Activated CD8-positive, alpha-beta T cell treated with anti-CD3 and anti-CD28 coated beads for 36 hours (primary cell): ENCODE data around the gene FZD10. TPM values are rescaled to one million over a fixed set of nuclear protein-coding genes. Genes with fewer than 3 reads are reported as not detected.

ENCODE experiments used
- ATAC-seq: fragments of 200-7000 bp; cut with Tn5 transposase; one replicate; pipeline ENCODE4 v1.10.0; 2021; ENCODE audit warnings: mild to moderate bottlenecking, moderate library complexity
- CTCF ChIA-PET: fragments of 350-600 bp; sonication (Branson Sonifier 250); formaldehyde crosslinking; loops from one replicate; lab custom pipeline; 2021; ENCODE audit warnings: antibody characterized with exemption; lab: Charles Lee
- POLR2A ChIA-PET: fragments of 350-600 bp; sonication (Branson Sonifier 250); formaldehyde crosslinking; loops from one replicate; lab custom pipeline; 2021; ENCODE audit warnings: antibody characterized with exemption; lab: Charles Lee
- DNase-seq: peaks from one replicate; pipeline ENCODE4 v3.0.0-alpha.2; 2020
- H3K27ac Mint-ChIP-seq: one replicate; pipeline ENCODE4 v1.8.0; 2021; ENCODE audit warnings: mild to moderate bottlenecking, mixed read lengths
- H3K27me3 Mint-ChIP-seq: one replicate; pipeline ENCODE4 v1.8.0; 2021; ENCODE audit warnings: mixed read lengths
- H3K36me3 Mint-ChIP-seq: one replicate; pipeline ENCODE4 v1.8.0; 2021; ENCODE audit warnings: low read depth, mixed read lengths
- H3K4me1 Mint-ChIP-seq: one replicate; pipeline ENCODE4 v1.8.0; 2021; ENCODE audit warnings: low read depth, mixed read lengths
- H3K4me3 Mint-ChIP-seq: one replicate; pipeline ENCODE4 v1.8.0; 2021; ENCODE audit warnings: mild to moderate bottlenecking, moderate library complexity, mixed read lengths
- H3K9me3 Mint-ChIP-seq: one replicate; pipeline ENCODE4 v1.8.0; 2021; ENCODE audit warnings: mixed read lengths
- CTCF ChIP-seq: fragments of 200-600 bp; IDR thresholded peaks from one replicate; pipeline ENCODE4 v1.8.0; 2022; ENCODE audit warnings: antibody characterized with exemption, mild to moderate bottlenecking
- intact Hi-C: fragments of 100-400 bp; cut with micrococcal nuclease; formaldehyde crosslinking; loops from one replicate; pipeline ENCODE4 v1.10.0; 2022
- total RNA-seq, 2 experiments: library from RNA; stranded (reverse); gene quantifications; one replicate each; pipeline ENCODE4 v1.2.3, GENCODE V29; 2021

FZD10 gene
- total RNA-seq, 2 experiments from 2014 or later, result not detected

GRCh38 chr12:130153803-130154202 is 8.5 kb upstream of the FZD10 start:
- DNase-seq (no peak), ATAC-seq (no peak)
- Mint-ChIP-seq H3K36me3 (no peaks in the 10 kb centered on the region), H3K27ac (no peak overlapping the region), H3K27me3 (peaks cover 22% of the 10 kb centered on the region), H3K9me3 (no peaks in the 10 kb centered on the region), H3K4me3 (no peak overlapping the region), H3K4me1 (no peaks in the 10 kb centered on the region)
- TF ChIP-seq CTCF, result no peak
- intact Hi-C loops, result no loop called here
- POLR2A ChIA-PET, result no interaction called here
- CTCF ChIA-PET, result interaction anchor here (1.0 kb wide), 1 partner anchor 106 kb away, joined by 3 read pairs; no protein-coding TSS in a partner anchor

GRCh38 chr12:130154276-130155070 is 7.8 kb upstream of the FZD10 start:
- DNase-seq (no peak), ATAC-seq (no peak)
- H3K4me1 Mint-ChIP-seq, result no peaks in the 10 kb centered on the region
- peaks cover 22% of the 10 kb centered on the region for H3K27me3 Mint-ChIP-seq
- intact Hi-C loops, result no loop called here
- no peak overlapping the region for H3K4me3 Mint-ChIP-seq
- TF ChIP-seq CTCF, result no peak
- POLR2A ChIA-PET, result no interaction called here
- CTCF ChIA-PET, result no interaction called here
- H3K27ac Mint-ChIP-seq, result no peak overlapping the region
- no peaks in the 10 kb centered on the region for H3K9me3 Mint-ChIP-seq
- no peaks in the 10 kb centered on the region for H3K36me3 Mint-ChIP-seq

GRCh38 chr12:130155416-130156073 is 6.7 kb upstream of the FZD10 start:
- POLR2A ChIA-PET, result no interaction called here
- Mint-ChIP-seq H3K4me3 (no peak overlapping the region), H3K4me1 (no peaks in the 10 kb centered on the region), H3K27me3 (peaks cover 22% of the 10 kb centered on the region), H3K36me3 (no peaks in the 10 kb centered on the region), H3K9me3 (no peaks in the 10 kb centered on the region), H3K27ac (no peak overlapping the region)
- ATAC-seq (no peak), DNase-seq (no peak)
- CTCF ChIA-PET, result no interaction called here
- intact Hi-C loops, result no loop called here
- no peak for TF ChIP-seq CTCF

GRCh38 chr12:130156652-130157275 is 5.5 kb upstream of the FZD10 start:
- intact Hi-C loops, result no loop called here
- DNase-seq, result no peak
- Mint-ChIP-seq H3K27ac (no peak overlapping the region), H3K4me3 (no peak overlapping the region), H3K36me3 (no peaks in the 10 kb centered on the region), H3K4me1 (no peaks in the 10 kb centered on the region), H3K9me3 (no peaks in the 10 kb centered on the region), H3K27me3 (peaks cover 24% of the 10 kb centered on the region)
- ATAC-seq, result no peak
- ChIA-PET POLR2A (no interaction called here), CTCF (no interaction called here)
- no peak for TF ChIP-seq CTCF
